Erythroblast (primary cell): ENCODE results near the gene KIT.

ENCODE experiments used
- GATA1 ChIP-seq: IDR thresholded peaks from 2 replicates; pipeline ENCODE4 v1.6.1; 2011; ENCODE audit warnings: low read depth, mild to moderate bottlenecking, control low read depth, low read length, moderate library complexity
- POLR2A ChIP-seq: IDR thresholded peaks from 2 replicates; pipeline ENCODE4 v1.6.1; 2011; ENCODE audit warnings: mild to moderate bottlenecking, low read length

GRCh38 chr4:54723220-54723619 lies 65.5 kb downstream of the KIT start:
- TF ChIP-seq POLR2A (no peak), GATA1 (no peak)
